IMR-90 (cell line): ENCODE measurements around the gene ADCY1.

Experiments
- CHD1 ChIP-seq: IDR thresholded peaks from 2 replicates; pipeline ENCODE4 v1.6.1; 2012; ENCODE audit warnings: low read depth, low read length, improper control_type of control experiment
- CTCF ChIP-seq: conservative IDR thresholded peaks from 2 replicates; pipeline ENCODE4 v1.5.1; 2012; ENCODE audit warnings: mild to moderate bottlenecking, low read depth, low read length, improper control_type of control experiment
- FOS ChIP-seq: fragments of 150-350 bp; IDR thresholded peaks from 2 replicates; pipeline ENCODE4 v1.6.1; 2016; ENCODE audit warnings: low read depth, low read length
- POLR2A ChIP-seq: IDR thresholded peaks from 2 replicates; pipeline ENCODE4 v1.6.1; 2012; ENCODE audit warnings: mild to moderate bottlenecking, low read depth, low read length

- TF ChIP-seq POLR2A, result no peak
- TF ChIP-seq CHD1, result no peak
- TF ChIP-seq CTCF, result no peak
- no peak for TF ChIP-seq FOS
These were observed 116.6 kb downstream of the ADCY1 start for GRCh38 chr7:45690762-45691150.
